K562 (cell line): ENCODE measurements around the gene ZPR1. TPM values are rescaled to one million over a fixed set of nuclear protein-coding genes. Genes with fewer than 3 reads are reported as not detected.

Source experiments
- CREB1 ChIP-seq, 2 experiments: sonication (generic) in 1 of 2; formaldehyde crosslinking in 1 of 2; IDR thresholded peaks; 2 replicates each; pipeline versions ENCODE4 v1.6.1 to v1.8.0; 2012 to 2022; ENCODE audit warnings: inconsistent platforms in 1 of 2, mild to moderate bottlenecking in 1 of 2, missing genetic modification reagents in 1 of 2, moderate library complexity in 1 of 2
- GABPB1 ChIP-seq: sonication (generic); formaldehyde crosslinking; IDR thresholded peaks from 2 replicates; pipeline ENCODE4 v1.8.0; 2022; ENCODE audit warnings: mild to moderate bottlenecking, missing genetic modification reagents
- HDAC3 ChIP-seq: fragments of 450-650 bp; IDR thresholded peaks from 2 replicates; pipeline ENCODE4 v1.6.1; 2018; ENCODE audit warnings: borderline replicate concordance, mild to moderate bottlenecking, moderate library complexity; ENCODE audit not compliant: partially characterized antibody
- MXI1 ChIP-seq: IDR thresholded peaks from 2 replicates; pipeline ENCODE4 v1.6.1; 2011; ENCODE audit warnings: low read depth, mild to moderate bottlenecking, improper control_type of control experiment, low read length
- PCBP2 ChIP-seq: fragments of 200-400 bp; formaldehyde crosslinking; IDR thresholded peaks from 2 replicates; pipeline ENCODE4 v1.6.1; 2018; ENCODE audit warnings: low read length, low read depth, mild to moderate bottlenecking, moderate library complexity; ENCODE audit not compliant: poor library complexity, severe bottlenecking
- POLR2A ChIP-seq: fragments of 450-650 bp; conservative IDR thresholded peaks from 2 replicates; pipeline ENCODE4 v1.6.1; 2016
- STAG1 ChIP-seq: sonication (generic); formaldehyde crosslinking; IDR thresholded peaks from 2 replicates; pipeline ENCODE4 v1.5.0; 2020; ENCODE audit warnings: missing genetic modification reagents, borderline replicate concordance
- ZMIZ1 ChIP-seq, 2 experiments: fragments of 150-350 bp in 1 of 2; IDR thresholded peaks; 2 replicates each; pipeline ENCODE4 v1.6.1; 2012 to 2016; ENCODE audit warnings: low read depth in 2 of 2, low read length in 2 of 2, mild to moderate bottlenecking in 1 of 2, moderate library complexity in 1 of 2
- ZNF717 ChIP-seq: fragments of 250-450 bp; sonication (Bioruptor Pico); IDR thresholded peaks from 2 replicates; pipeline ENCODE4 v1.5.0; 2021
- polyA plus RNA-seq, 8 experiments: library from polyadenylated mRNA; depleted of rRNA in 4 of 8; stranded (reverse) in 5 of 8; unstranded in 3 of 8; fragments of >200 nt; fragmentation: Nextera tagmentation in 2 of 8; fragmentation: Illumina TruSeq in 1 of 8; extraction: Ambion mirVana in 2 of 8; extraction: Trizol in 1 of 8; gene quantifications; 2 replicates each; pipeline versions ENCODE4 v1.2.1 to v1.2.3, GENCODE V29; 2011 to 2014; ENCODE audit warnings: inconsistent platforms in 1 of 8, missing spikeins in 1 of 8
- total RNA-seq, 7 experiments: library from RNA; depleted of rRNA in 6 of 7; stranded (reverse); fragments of >200 nt in 6 of 7; fragmentation: Illumina TruSeq in 2 of 7; extraction: Trizol in 2 of 7; gene quantifications; 2 replicates each; pipeline versions ENCODE4 v1.2.1 to v1.2.3, GENCODE V29; 2011 to 2021; ENCODE audit warnings: low replicate concordance in 1 of 7

ZPR1 gene
- total and polyA plus RNA-seq, 9 of the 15 experiments (the other 6 are each of a cell fraction or from before 2014, with no cell fraction given) = 13.0 to 120 (median 83.8) TPM

- TF ChIP-seq CREB1 (IDR thresholded peaks at IDR 0.05) = peak; percentile 83
- TF ChIP-seq CREB1 (CRISPR knock-in tag; IDR thresholded peaks at IDR 0.05) = peak; percentile 84
- no peak for TF ChIP-seq HDAC3
- TF ChIP-seq ZMIZ1 (IDR thresholded peaks at IDR 0.05; ENCODE audit: low read depth in 2 of 2, low read length in 2 of 2) = 0 out of 4 replicates have a peak, but pooled peaks of 1 of the 2 experiments have one; percentile 22
- TF ChIP-seq MXI1 = peak; percentile 90
- peak; percentile 94 for TF ChIP-seq GABPB1 (CRISPR knock-in tag)
- no peak for TF ChIP-seq STAG1 (CRISPR knock-in tag)
- TF ChIP-seq PCBP2 = no peak
- peak; percentile 83 for TF ChIP-seq POLR2A
- no peak for TF ChIP-seq ZNF717 (CRISPR knock-in tag)
Measured at GRCh38 chr11:116787786-116788486, at the start of gene ZPR1 (continued).
